HG03135 (cell line): ENCODE results near the gene TMEM192.
"Not testable (repeated sequence)": the region's sequence is repeated elsewhere in the genome, so short reads cannot be mapped to it uniquely, and the experiment has no call there.

Source experiments
- ATAC-seq: cut with Tn5 transposase; IDR thresholded peaks from one replicate; pipeline ENCODE4 v1.9.1; 2021; ENCODE audit warnings: mild to moderate bottlenecking, moderate library complexity; ENCODE audit not compliant: unreplicated experiment

Gene TMEM192

DNA sequence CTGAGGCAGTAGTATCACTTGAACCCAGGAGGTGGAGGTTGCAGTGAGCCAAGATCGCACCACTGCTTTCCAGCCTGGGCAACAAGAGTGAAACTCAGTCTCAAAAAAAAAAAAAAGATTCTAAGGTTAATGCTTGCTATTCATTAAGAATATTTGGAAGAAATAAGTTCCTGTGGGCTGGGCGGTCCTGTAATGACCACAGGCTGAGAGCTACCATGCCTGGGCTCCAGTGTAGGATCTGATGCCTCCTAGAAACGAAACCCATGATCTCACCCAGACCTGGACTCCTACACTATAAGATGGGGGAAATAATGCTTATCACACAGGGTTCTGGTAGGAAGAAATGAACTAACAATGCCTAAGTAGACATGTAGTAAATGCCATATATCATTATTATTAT, 17.8 kb downstream of the TMEM192 start:
- ATAC-seq: no peak

DNA sequence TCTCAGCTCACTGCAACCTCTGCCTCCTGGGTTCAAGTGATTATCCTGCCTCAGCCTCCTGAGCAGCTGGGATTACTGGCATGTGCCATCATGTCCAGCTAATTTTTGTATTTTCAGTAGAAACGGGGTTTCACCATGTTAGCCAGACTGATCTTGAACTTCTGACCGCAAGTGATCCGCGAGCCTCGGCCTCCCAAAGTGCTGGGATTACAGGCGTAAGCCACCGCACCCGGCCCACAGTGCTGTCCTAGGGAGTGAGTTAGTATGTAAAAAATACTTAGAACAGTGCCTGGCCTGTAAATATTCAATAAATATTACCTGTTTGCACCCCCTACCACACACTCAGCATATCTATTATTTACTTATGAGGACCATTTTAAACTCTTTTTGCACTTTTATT, 20.5 kb downstream of the TMEM192 start:
- not testable (repeated sequence) for ATAC-seq

DNA sequence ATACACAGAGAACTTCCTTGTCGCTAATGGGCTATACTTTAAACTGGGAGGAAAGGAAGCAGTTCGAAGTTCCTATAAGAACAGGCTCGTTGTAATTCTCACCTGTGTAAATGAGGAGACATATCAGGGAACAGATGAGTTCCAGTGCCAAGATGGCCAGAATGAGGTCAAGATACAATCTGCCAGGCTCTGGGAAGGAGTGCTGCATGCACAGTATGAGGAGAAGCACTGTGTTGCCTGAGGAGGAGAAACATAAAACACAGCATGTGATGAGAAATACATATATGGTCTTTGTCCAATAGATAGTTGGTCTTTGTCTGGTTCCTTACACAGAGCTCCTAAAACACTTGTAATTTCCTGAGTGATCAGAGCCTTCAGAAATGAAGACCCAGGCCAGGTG, 24.3 kb downstream of the TMEM192 start:
- ATAC-seq: no peak

DNA sequence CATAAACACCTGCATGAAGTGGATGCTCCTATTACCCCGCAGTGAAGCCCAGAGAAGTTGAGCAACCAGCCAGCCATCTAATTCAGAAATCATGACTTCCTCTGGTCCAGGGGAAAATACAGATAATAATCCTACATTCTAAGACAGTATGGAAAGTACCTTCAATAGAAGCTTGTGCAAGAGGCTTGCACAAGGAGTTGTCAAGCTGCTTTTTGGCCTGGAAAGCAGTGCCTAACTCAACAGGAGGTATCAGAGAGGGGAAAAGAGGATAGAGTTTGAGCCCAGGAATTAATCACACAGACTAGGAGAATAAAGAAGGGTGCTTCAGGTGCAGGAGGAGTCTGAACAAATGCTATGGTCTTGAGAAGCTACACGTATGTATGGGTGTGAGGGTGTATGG, 26.7 kb downstream of the TMEM192 start:
- no peak for ATAC-seq

DNA sequence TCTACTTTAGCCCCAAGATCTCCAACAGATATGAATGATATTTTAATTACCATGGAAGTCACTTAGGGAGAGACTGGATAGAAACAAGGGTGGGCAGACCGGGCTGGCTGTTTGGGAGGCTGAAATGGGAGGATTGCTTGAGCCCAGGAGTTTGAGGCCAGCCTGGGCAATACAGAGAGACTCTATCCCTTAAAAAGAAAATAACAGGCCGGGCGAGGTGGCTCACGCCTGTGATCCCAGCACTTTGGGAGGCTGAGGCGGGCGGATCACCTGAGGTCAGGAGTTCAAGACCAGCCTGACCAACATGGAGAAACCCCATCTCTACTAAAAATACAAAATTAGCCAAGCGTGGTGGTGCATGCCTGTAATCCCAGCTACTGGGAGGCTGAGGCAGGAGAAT, 27.9 kb downstream of the TMEM192 start:
- not testable (repeated sequence) for ATAC-seq

DNA sequence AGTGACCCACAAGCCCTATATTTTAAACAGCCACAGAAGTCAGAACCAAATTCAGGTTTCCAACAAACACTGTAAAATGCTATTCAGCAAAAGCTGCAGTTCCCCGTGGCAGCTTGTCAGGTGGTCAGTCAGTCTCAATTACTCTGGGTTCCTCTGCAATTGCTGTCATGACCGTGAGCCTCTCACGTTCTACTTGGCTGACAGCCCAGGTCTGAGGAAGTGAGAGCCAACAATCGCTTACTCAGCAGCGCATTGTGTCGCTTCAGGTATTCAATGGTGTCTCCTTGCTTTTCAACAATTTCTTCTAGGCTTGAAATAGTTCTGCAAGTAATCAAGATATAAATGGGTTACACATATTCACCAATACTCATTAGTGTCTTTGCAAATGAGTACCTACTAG, 33.2 kb downstream of the TMEM192 start:
- no peak for ATAC-seq

DNA sequence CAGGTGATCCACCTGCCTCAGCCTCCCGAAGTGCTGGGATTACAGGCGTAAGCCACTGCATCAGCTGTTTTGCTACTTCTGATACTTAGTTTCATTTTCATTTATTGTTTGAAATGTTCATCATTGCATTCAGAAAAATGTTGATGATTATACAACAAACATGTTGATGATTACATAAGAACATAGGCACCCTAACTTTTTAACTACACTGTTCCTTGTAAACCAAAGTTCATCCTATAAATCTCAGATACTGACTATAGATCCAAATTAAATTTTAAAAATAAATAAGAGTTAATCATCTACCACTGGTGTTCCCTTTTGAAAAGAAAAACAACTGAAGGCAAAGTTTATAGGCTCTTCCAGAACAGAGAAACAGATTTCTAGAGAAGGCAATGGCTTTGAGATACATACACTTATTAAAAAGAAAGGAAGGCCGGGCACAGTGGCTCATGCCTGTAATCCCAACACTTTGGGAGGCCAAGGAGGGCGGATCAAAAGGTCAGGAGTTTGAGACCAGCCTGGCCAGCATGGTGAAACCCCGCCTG, 35.6 kb downstream of the TMEM192 start:
- no peak for ATAC-seq

DNA sequence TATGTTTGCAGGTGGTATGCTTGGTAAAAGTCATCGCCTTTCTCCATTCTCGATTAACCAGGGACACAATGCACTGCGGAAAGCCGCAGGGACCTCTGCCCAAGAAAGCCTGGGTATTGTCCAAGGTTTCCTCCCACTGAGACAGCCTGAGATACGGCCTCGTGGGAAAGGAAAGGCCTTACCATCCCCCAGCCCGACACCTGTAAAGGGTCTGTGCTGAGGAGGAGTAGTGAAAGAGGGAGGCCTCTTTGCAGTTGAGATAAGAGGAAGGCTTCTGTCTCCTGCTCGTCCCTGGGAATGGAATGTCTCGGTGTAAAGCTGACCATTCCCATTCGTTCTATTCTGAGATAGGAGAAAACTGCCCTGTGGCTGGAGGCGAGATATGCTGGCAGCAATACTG, 39.3 kb downstream of the TMEM192 start:
- ATAC-seq: not testable (repeated sequence)

DNA sequence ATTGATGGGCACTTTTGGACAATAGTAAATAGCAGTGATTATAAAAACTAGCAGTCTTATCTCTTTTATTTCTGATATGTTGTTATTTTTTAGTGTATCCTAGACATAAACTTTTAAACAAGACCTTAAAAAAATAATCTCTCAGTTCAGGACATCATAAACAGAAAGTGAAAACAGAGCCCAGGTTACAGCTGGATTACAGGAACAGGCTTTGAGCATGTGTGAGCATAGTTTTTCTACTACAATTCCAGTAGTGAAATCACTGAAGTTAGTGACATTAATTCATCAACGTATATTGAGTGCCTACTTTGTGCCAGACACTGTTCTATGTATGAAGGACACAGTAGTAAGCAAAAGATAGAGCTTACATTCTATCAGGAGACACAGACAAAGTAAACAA, 42.1 kb downstream of the TMEM192 start:
- ATAC-seq: no peak

DNA sequence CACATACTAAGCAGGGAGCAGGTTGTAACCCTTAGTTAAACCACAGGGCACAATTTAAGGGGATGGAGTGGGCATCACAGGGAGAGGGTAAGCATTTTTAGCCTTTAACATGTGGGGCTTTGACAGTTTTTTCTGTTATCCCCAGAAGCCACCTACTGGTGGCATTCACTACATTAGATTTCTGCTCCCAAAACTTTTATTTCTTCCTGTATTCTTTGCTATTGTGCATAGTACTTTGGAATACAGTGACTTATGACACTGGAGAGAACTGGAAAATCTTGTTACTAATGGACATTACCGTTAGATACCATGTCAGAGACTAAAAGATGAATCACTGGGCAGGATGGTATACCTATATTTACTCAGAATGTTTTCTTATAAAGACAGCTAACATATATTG, 51.7 kb downstream of the TMEM192 start:
- ATAC-seq: no peak

DNA sequence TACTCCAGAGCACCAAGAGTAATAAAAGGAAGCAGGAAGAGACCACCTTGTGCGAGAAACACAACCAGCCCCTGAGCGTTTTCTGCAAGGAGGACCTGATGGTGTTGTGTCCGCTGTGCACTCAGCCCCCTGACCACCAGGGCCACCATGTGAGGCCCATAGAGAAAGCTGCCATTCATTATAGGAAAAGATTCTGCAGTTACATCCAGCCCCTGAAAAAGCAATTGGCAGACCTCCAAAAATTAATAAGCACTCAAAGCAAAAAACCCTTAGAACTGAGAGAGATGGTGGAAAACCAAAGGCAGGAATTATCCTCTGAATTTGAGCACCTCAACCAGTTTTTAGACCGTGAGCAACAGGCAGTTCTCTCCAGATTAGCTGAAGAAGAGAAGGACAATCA, 53.3 kb downstream of the TMEM192 start:
- ATAC-seq: no peak

DNA sequence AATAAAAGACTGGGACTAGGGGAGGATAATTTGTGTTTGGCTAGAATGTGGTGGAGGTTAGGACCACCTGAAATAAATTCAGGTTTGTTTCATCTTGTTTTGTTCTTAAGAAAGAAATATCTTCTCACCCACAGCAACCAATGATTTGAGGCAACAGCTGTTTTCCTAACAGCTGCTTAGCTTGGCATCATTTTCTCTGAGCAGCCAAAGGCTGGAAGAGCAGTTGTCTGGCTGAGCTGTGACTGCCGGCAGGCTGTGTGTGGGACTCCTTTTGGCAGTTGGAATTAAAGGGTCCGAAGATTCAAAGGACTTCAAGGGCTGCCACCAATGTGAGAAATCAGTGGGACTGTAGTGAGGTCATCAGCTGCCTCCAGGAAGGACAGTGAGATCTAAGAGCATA, 54.0 kb downstream of the TMEM192 start:
- ATAC-seq: no peak

DNA sequence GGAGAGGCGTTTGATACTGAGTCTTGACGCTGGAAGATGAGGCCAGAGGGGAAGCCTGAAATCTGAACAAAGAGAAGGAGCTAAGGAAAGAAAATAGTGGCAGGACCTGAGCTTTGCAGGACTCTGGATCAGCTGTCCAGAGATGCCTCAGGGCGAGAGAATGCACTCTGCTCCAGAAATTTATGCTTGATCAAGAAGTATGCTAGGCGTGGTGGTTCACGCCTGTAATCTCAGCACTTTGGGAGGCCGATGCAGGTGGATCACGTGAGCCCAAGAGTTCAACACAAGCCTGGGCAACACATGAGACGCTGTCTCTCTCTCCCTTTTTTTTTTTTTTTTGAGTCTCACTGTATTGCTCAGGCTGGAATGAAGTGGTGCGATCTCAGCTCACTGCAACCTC, 57.1 kb downstream of the TMEM192 start:
- no peak for ATAC-seq

DNA sequence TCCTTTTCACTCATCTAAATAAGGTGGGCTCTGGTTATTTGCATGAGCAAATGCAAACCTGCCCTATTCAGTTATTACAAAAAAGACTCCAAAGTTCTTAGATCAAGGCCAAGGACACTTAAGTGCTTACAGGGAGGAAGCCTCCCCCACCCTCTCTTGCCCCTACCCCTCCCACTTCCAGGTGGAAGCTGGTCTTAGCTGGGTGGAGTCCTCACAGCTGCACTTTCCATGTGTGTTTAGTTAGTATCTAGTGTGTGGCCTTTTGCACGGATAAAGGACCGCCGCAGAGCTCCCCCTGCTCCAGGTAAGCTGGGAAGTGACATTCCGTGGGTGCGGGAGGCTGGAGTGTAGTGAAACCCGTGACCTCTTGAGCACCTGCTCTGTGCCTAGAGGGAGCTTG, 59.0 kb downstream of the TMEM192 start, which contains the start of gene TRIM75:
TSS of gene TRIM75 (plus strand) at position 222 of the 400 bp plus-strand sequence. CDS start 5,282 bp downstream, outside the sequence.
- ATAC-seq: no peak

DNA sequence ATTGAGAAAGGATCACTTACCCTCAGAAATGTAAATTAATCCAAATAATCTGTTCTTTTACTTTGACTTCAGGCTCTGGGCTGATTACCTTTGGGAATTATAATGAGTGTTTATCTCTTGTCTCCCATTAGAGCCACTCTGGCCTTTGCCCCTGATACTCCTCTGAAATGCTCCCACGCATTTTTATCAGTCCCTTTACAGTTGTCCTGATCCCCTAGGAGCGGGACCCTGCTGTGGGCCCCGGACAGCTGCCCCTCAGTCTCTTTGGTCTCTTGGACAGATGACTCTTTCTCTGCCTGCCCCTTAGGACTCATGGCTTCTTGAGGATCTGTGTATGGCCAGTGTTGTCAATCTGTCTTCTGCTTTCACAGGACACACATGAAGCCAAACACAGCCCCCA, 60.0 kb downstream of the TMEM192 start:
- no peak for ATAC-seq

DNA sequence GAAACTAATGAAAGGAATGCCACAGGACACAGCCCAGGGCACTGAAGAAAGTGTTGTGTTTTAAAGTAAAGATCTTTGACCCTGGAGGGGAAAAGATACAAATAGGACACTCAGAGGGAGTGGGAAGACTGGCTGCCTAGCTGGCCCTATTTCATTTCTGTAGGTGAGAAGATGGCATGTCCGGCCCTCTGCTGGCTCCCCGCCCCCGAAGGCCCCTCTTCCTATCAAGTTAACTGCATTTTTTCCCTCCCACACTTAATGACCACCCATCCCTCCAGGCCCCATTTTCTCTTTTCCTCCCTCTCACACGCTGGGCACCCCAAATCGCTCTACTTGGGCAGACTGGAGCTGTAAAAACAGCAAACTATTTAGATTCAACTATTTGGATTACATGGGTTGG, 64.5 kb downstream of the TMEM192 start:
- no peak for ATAC-seq

DNA sequence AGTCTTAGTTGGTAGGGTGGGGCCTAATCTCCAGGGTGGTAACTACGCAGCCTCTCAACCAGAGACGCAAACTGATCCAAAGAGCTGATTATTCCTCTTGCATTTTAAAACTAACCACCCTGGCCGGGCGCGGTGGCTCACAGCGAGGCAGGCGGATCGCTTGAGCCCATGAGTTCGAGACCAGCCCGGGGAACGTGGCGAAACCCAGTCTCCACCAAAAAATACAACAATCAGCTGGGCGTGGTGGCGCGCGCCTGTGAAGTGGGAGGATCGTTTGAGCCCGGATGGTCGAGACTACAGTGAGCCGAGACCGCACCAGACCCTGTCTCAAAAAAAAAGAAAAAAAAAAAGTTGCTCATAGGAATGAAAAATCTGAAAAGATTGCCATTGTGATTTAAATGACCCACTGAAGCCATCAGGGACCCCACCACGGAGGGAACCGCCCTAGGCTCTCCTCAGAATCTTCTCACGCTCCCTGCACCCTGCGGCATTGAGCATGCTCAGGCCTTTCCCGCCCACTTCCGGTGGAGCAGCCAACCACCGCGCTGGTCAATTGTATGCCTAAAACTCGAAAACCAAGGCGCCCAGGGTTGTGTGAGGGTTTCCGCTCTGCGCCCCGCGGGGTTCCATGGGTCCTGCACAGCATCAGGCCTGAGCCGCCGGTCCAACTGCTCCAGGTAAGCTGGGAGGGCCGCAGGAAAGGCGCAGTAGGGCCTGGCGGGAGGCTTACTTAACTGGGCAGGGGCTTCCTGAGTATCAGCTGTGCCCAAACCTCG, 81.0 kb downstream of the TMEM192 start, which contains the start of gene TRIM60:
TSS of gene TRIM60 (plus strand) at position 564 of the 776 bp plus-strand sequence. CDS start 8,074 bp downstream, outside the sequence.
- ATAC-seq: no peak

DNA sequence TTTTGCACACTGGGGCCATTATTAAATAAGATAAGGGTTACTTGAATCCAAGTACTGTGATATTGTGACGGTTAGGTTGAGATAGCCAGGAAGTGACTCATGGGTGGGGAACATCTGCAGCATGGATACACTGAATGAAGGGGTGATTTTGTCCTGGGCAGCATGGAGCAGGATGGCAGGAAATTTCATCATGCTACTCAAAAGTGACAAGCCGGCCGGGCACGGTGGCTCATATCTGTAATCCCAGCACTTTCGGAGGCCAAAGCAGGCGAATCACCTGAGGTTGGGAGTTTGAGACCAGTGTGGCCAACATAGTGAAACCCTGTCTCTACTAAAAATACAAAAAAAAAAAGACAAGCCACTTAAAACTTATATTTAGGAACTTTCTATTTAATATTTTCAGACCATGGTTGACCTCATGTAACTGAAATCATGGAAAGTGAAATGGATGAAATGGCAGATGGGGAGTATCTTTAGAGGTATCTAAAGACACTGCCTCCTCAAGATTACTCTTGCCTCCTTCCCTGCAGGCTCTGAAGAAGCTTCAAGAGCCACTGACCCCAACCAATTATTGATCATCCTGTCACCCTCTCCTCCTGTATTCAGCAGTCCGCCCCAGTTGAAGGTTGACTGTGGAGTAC, 84.8 kb downstream of the TMEM192 start:
- no peak for ATAC-seq

DNA sequence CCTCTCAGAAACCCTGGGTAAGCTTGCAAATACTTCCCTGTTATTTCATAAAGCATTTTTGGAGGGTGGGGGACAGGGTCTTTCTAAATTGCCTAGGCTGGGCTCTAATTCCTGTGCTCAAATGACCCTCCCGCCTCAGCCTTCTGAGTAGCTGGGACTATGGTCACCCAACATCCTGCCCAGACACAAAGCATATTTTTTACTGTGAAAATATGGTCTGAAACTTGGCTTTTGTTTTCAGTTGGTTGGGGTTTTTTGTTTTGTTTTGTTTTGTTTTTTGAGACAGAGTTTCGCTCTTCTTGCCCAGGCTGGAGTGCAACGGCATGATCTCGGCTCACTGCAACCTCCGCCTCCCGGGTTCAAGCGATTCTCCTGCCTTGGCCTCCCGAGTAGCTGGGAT, 86.9 kb downstream of the TMEM192 start:
- ATAC-seq: not testable (repeated sequence)
